K562 (cell line): ENCODE results near the gene PLAAT4. TPM values are rescaled to one million over a fixed set of nuclear protein-coding genes. Genes with fewer than 3 reads are reported as not detected.

Experiments used
- ATAC-seq: fragments of 200-7000 bp; cut with Tn5 transposase; 3 replicates; pipeline ENCODE4 v1.9.1; 2020; ENCODE audit warnings: moderate library complexity
- BruUV-seq: library from RNA; stranded (reverse); fragments of 400-500 nt; replicated peaks from 2 replicates; lab custom pipeline; 2021; lab: Mats Ljungman, UMichigan
- CTCF ChIA-PET: fragments of 300-600 bp; formaldehyde crosslinking; extraction: SDS; loops from one replicate; lab custom pipeline; 2021; ENCODE audit warnings: low intra/inter-chr PET ratio; lab: Yijun Ruan, JAX
- POLR2A ChIA-PET: fragments of 300-600, 350-650 bp; sonication (Branson Sonifier 250); formaldehyde crosslinking; extraction: SDS; loops from one replicate; lab custom pipeline; 2021; ENCODE audit warnings: antibody characterized with exemption, inconsistent platforms; lab: Yijun Ruan, JAX
- DNase-seq, 4 experiments: peaks; one replicate each; pipeline versions ENCODE4 v3.0.0 to v3.0.0-alpha.2; 2011 to 2018; ENCODE audit warnings: low spot score in 3 of 4, mixed read lengths in 3 of 4; ENCODE audit errors: extremely low read depth in 1 of 4
- FAIRE-seq: peaks from 2 replicates; lab custom pipeline; 2011; peaks lifted over from hg19 to GRCh38; lab: Jason Lieb, UNC
- H2AFZ ChIP-seq: 2 replicates; pipeline ENCODE4 v1.6.0; 2011; ENCODE audit warnings: low read depth, low read length, control low read depth, inconsistent platforms
- H3K27ac ChIP-seq: fragments of 200-600 bp; 3 replicates; pipeline ENCODE4 v1.8.0; 2011; ENCODE audit warnings: low read depth, mild to moderate bottlenecking, control low read depth, inconsistent platforms, low read length, moderate library complexity, mixed read lengths; ENCODE audit errors: extremely low read depth
- H3K27me3 ChIP-seq, 2 experiments: fragments of 300-600 bp in 1 of 2; 2 replicates in 1 of 2; 3 replicates in 1 of 2; pipeline versions ENCODE4 v1.6.0 to v1.8.0; 2011; ENCODE audit warnings: inconsistent platforms in 2 of 2, low read length in 2 of 2, mild to moderate bottlenecking in 1 of 2, mixed read lengths in 1 of 2, moderate library complexity in 1 of 2; ENCODE audit not compliant: control insufficient read depth in 2 of 2, insufficient read depth in 2 of 2
- H3K36me3 ChIP-seq: fragments of 300-600 bp; 3 replicates; pipeline ENCODE4 v1.8.0; 2011; ENCODE audit warnings: mild to moderate bottlenecking, low read length, inconsistent platforms; ENCODE audit not compliant: control insufficient read depth, insufficient read depth
- H3K4me1 ChIP-seq, 2 experiments: fragments of 200-600 bp in 1 of 2; replicated peaks in 1 of 2; 2 replicates in 1 of 2; 3 replicates in 1 of 2; pipeline versions ENCODE4 v1.5.1 to v1.8.0; 2011; ENCODE audit warnings: inconsistent platforms in 2 of 2, low read length in 2 of 2, mild to moderate bottlenecking in 1 of 2, mixed read lengths in 1 of 2, moderate library complexity in 1 of 2; ENCODE audit not compliant: control insufficient read depth in 2 of 2, insufficient read depth in 2 of 2
- H3K4me2 ChIP-seq: 2 replicates; pipeline ENCODE4 v1.6.1; 2011; ENCODE audit warnings: low read length, control low read depth, inconsistent platforms, mixed read lengths; ENCODE audit not compliant: insufficient read depth
- H3K4me3 ChIP-seq: fragments of 200-600 bp; sonication (generic), shearing (Covaris generic); 2 replicates; pipeline ENCODE4 v1.5.1; 2016; ENCODE audit warnings: control low read depth, inconsistent platforms
- H3K79me2 ChIP-seq: fragments of 200-600 bp; 3 replicates; pipeline ENCODE4 v1.8.0; 2011; ENCODE audit warnings: low read length, inconsistent platforms; ENCODE audit not compliant: control insufficient read depth, insufficient read depth
- H3K9ac ChIP-seq, 2 experiments: 2 replicates each; pipeline versions ENCODE4 v1.6.0 to v1.6.1; 2011; ENCODE audit warnings: low read depth in 2 of 2, low read length in 2 of 2, control low read depth in 1 of 2, inconsistent platforms in 1 of 2, mild to moderate bottlenecking in 1 of 2, mixed read lengths in 1 of 2; ENCODE audit not compliant: insufficient read depth in 1 of 2
- H3K9me1 ChIP-seq: one replicate; pipeline ENCODE4 v1.6.0; 2011; ENCODE audit warnings: inconsistent platforms, mild to moderate bottlenecking, low read length, moderate library complexity; ENCODE audit not compliant: control insufficient read depth, insufficient read depth
- H3K9me3 ChIP-seq: replicated peaks from 2 replicates; pipeline ENCODE4 v1.5.1; 2011; ENCODE audit warnings: low read depth, low read length, inconsistent platforms; ENCODE audit not compliant: control insufficient read depth, insufficient read depth
- H4K20me1 ChIP-seq: replicated peaks from 2 replicates; pipeline ENCODE4 v1.6.1; 2011; ENCODE audit warnings: low read length, inconsistent platforms, mixed read lengths; ENCODE audit not compliant: control insufficient read depth, insufficient read depth
- ASH1L ChIP-seq: fragments of 450-650 bp; IDR thresholded peaks from 2 replicates; pipeline ENCODE4 v1.6.1; 2018; ENCODE audit warnings: borderline replicate concordance, mild to moderate bottlenecking, low read depth; ENCODE audit not compliant: partially characterized antibody
- BRCA1 ChIP-seq, 2 experiments: fragments of 450-650 bp in 1 of 2; sonication (generic) in 1 of 2; formaldehyde crosslinking in 1 of 2; IDR thresholded peaks; 2 replicates each; pipeline versions ENCODE4 v1.5.0 to v1.6.1; 2017 to 2020; ENCODE audit warnings: mild to moderate bottlenecking in 1 of 2, missing genetic modification reagents in 1 of 2
- CBFA2T3 ChIP-seq: fragments of 450-650 bp; IDR thresholded peaks from 2 replicates; pipeline ENCODE4 v1.6.1; 2017
- CHCHD3 ChIP-seq: fragments of 250-450 bp; sonication (Bioruptor Pico); IDR thresholded peaks from 2 replicates; pipeline ENCODE4 v2.1.2; 2022; ENCODE audit warnings: mild to moderate bottlenecking
- CSDE1 ChIP-seq, 2 experiments: fragments of 450-650 bp; IDR thresholded peaks; 2 replicates each; pipeline ENCODE4 v1.6.1; 2016; ENCODE audit warnings: mild to moderate bottlenecking in 1 of 2
- FOXJ3 ChIP-seq: sonication (generic); formaldehyde crosslinking; IDR thresholded peaks from 2 replicates; pipeline ENCODE4 v1.4.0; 2020; ENCODE audit warnings: mild to moderate bottlenecking, missing genetic modification reagents
- HMG20B ChIP-seq: fragments of 250-450 bp; sonication (Bioruptor Pico); IDR thresholded peaks from 2 replicates; pipeline ENCODE4 v1.5.0; 2021; ENCODE audit warnings: mild to moderate bottlenecking
- ILF3 ChIP-seq: fragments of 450-650 bp; IDR thresholded peaks from 2 replicates; pipeline ENCODE4 v1.6.1; 2018; ENCODE audit warnings: antibody characterized with exemption, mild to moderate bottlenecking, moderate library complexity, borderline replicate concordance
- NR2C1 ChIP-seq, 2 experiments: fragments of 450-650 bp; IDR thresholded peaks; 2 replicates each; pipeline ENCODE4 v1.6.1; 2017; ENCODE audit warnings: mild to moderate bottlenecking in 2 of 2, antibody characterized with exemption in 1 of 2, inconsistent platforms in 1 of 2, missing compliant biosample characterization in 1 of 2, missing genetic modification characterization in 1 of 2
- NRF1 ChIP-seq, 2 experiments: fragments of 450-650 bp; IDR thresholded peaks in 1 of 2; conservative IDR thresholded peaks in 1 of 2; 2 replicates each; pipeline ENCODE4 v1.6.1; 2014; ENCODE audit warnings: mild to moderate bottlenecking in 2 of 2
- PML ChIP-seq: IDR thresholded peaks from 2 replicates; pipeline ENCODE4 v1.6.1; 2012; ENCODE audit warnings: low read length, inconsistent platforms
- POLR2A ChIP-seq: fragments of 450-650 bp; conservative IDR thresholded peaks from 2 replicates; pipeline ENCODE4 v1.6.1; 2016
- SETDB1 ChIP-seq: IDR thresholded peaks from one replicate; pipeline ENCODE4 v1.6.1; 2012; ENCODE audit warnings: low read length, control low read depth, inconsistent platforms
- SREBF2 ChIP-seq: sonication (generic); formaldehyde crosslinking; IDR thresholded peaks from 2 replicates; pipeline ENCODE4 v1.4.0; 2020; ENCODE audit warnings: mild to moderate bottlenecking, missing genetic modification reagents
- TCF7L2 ChIP-seq: fragments of 150-350 bp; IDR thresholded peaks from 2 replicates; pipeline ENCODE4 v1.6.1; 2016; ENCODE audit warnings: low read depth, mild to moderate bottlenecking, low read length, moderate library complexity
- TOE1 ChIP-seq, 2 experiments: fragments of 450-650 bp in 1 of 2; sonication (generic) in 1 of 2; formaldehyde crosslinking in 1 of 2; IDR thresholded peaks; 2 replicates each; pipeline versions ENCODE4 v1.7.1 to v1.8.0; 2016 to 2022; ENCODE audit warnings: borderline replicate concordance in 2 of 2, mild to moderate bottlenecking in 2 of 2, antibody characterized with exemption in 1 of 2, inconsistent platforms in 1 of 2, low read depth in 1 of 2, missing genetic modification reagents in 1 of 2, moderate library complexity in 1 of 2
- TSC22D4 ChIP-seq: fragments of 450-650 bp; IDR thresholded peaks from 2 replicates; pipeline ENCODE4 v1.6.1; 2016; ENCODE audit warnings: missing genetic modification characterization, missing biosample characterization, control low read depth
- ZNF316 ChIP-seq: fragments of 450-650 bp; IDR thresholded peaks from 2 replicates; pipeline ENCODE4 v1.6.1; 2016
- ZNF384 ChIP-seq: IDR thresholded peaks from 2 replicates; pipeline ENCODE4 v1.6.1; 2012; ENCODE audit warnings: low read depth, low read length, improper control_type of control experiment
- ZNF668 ChIP-seq: fragments of 250-450 bp; sonication (Bioruptor Pico); IDR thresholded peaks from 2 replicates; pipeline ENCODE4 v1.8.0; 2022; ENCODE audit warnings: mild to moderate bottlenecking, inconsistent platforms
- ZNF707 ChIP-seq: fragments of 250-450 bp; sonication (Bioruptor Pico); conservative IDR thresholded peaks from 2 replicates; pipeline ENCODE4 v1.8.0; 2022; ENCODE audit warnings: inconsistent platforms, mild to moderate bottlenecking, moderate library complexity
- WGBS: fragments of 100-300 bp; shearing (Covaris generic); methylation state at CpG from one replicate; pipeline ENCODE4 v1.1.6; 2016; ENCODE audit warnings: low coverage, mixed read lengths; ENCODE audit not compliant: insufficient coverage; ENCODE audit errors: missing lambda C conversion rate; 5-methylcytosine and 5-hydroxymethylcytosine counted together
- in situ Hi-C: fragments of 300-500 bp; cut with MboI; formaldehyde crosslinking; loops from 4 replicates; pipeline ENCODE4 v1.15.0; 2018; ENCODE audit warnings: inconsistent platforms, mixed read lengths
- intact Hi-C: fragments of 100-400 bp; cut with micrococcal nuclease; formaldehyde crosslinking; loops from 2 replicates; pipeline ENCODE4 v1.14.2; 2022
- polyA plus RNA-seq, 8 experiments: library from polyadenylated mRNA; depleted of rRNA in 4 of 8; stranded (reverse) in 5 of 8; unstranded in 3 of 8; fragments of >200 nt; fragmentation: Nextera tagmentation in 2 of 8; fragmentation: Illumina TruSeq in 1 of 8; extraction: Ambion mirVana in 2 of 8; extraction: Trizol in 1 of 8; gene quantifications; 2 replicates each; pipeline versions ENCODE4 v1.2.1 to v1.2.3, GENCODE V29; 2011 to 2014; ENCODE audit warnings: inconsistent platforms in 1 of 8, missing spikeins in 1 of 8
- total RNA-seq, 7 experiments: library from RNA; depleted of rRNA in 6 of 7; stranded (reverse); fragments of >200 nt in 6 of 7; fragmentation: Illumina TruSeq in 2 of 7; extraction: Trizol in 2 of 7; gene quantifications; 2 replicates each; pipeline versions ENCODE4 v1.2.1 to v1.2.3, GENCODE V29; 2011 to 2021; ENCODE audit warnings: low replicate concordance in 1 of 7
- TF ChIP-seq, protein P1 (sequence below): sonication (generic); formaldehyde crosslinking; IDR thresholded peaks from 2 replicates; pipeline ENCODE4 v1.8.0; 2022; ENCODE audit warnings: mild to moderate bottlenecking, low read depth, missing genetic modification reagents
- TF ChIP-seq, protein P2 (sequence below): fragments of 250-450 bp; sonication (Bioruptor Pico); IDR thresholded peaks from 2 replicates; pipeline ENCODE4 v1.5.0; 2020; ENCODE audit warnings: mild to moderate bottlenecking, borderline replicate concordance

Gene PLAAT4
- total and polyA plus RNA-seq, 9 of the 15 experiments (the other 6 are each of a cell fraction or from before 2014, with no cell fraction given), result 0.54 to 3.0 (median 1.3) TPM; not detected in 1

DNA sequence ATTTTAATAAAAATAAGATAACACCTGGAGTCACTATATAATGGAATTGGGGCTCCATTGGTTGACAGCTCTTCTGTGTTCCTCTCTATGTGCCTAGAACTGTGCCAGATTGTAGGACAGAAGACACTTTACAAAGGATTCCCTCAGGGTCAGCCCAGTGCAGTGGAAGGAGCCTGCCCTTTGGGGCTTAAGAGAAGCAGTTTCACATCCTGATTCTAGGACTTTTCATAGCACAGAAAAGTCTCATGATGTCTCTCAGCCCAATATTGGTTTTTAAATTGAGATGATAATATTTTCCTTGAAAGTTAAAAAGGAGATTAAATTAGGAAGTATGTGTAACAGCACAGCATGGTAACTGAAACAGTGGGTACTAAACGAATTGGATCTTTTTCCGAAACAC lies 7.1 kb downstream of the PLAAT4 start:
- POLR2A ChIA-PET, result interaction anchor here (0.6 to 0.8 kb wide), 2 partner anchors 26 to 357 kb away, joined by 3 to 4 read pairs; no protein-coding TSS in a partner anchor

DNA sequence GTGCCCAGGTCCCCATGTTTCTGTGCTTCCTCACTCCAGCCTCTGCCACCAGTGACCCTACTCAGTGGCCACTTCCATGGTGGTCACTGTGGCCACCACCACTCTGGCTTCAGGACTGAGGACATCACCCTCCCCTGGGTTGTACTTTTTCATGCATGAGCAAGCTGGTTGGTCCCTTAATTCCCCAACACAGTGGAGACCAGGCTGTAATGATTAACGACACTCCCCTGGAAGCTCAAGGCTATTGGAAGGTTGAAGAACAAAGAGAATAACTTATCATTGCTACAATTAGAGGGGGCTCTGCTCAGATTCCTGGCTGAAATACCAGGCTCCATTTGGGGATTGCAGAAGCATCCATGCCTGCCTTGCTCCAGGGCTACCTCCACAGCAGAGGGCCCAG lies 10.5 kb downstream of the PLAAT4 start:
- WGBS, result 0% methylated on average over 1 of the region's 1 CpG
- Histone ChIP-seq H3K4me3 (no peak overlapping the region), H3K9me3 (no peaks in the 10 kb centered on the region), H4K20me1 (no peaks in the 10 kb centered on the region), H3K79me2 (no peaks in the 10 kb centered on the region), H3K4me1 (no peaks in the 10 kb centered on the region; a peak in 1 of 5 replicates), H3K36me3 (no peaks in the 10 kb centered on the region), H3K9ac (peak overlapping the region in 1 of 2 experiments; percentile 4; a peak in 1 of 4 replicates), H3K9me1 (no peaks in the 10 kb centered on the region), H2AFZ (no peak overlapping the region), H3K4me2 (no peak overlapping the region), H3K27ac (no peak overlapping the region), H3K27me3 (peaks cover 0 to 5% of the 10 kb centered on the region in 2 experiments; a peak in 2 of 5 replicates)
- ATAC-seq (no peak), DNase-seq (no peak), FAIRE-seq (no peak)
- CTCF ChIA-PET, result no interaction called here
- intact Hi-C loops, result no loop called here
- in situ Hi-C loops, result no loop called here
- POLR2A ChIA-PET, result interaction anchor here (1.0 to 1.2 kb wide), 2 partner anchors 10 to 16 kb away, joined by 3 to 7 read pairs; partner anchors contain the start of genes PLAAT2 and PLAAT4
- no TSS peak for BruUV-seq
- TF ChIP-seq CSDE1 (IDR thresholded peaks at IDR 0.05), result no peak
- no peak for TF ChIP-seq NR2C1 (IDR thresholded peaks at IDR 0.05)
- no peak for TF ChIP-seq NR2C1 (tag; IDR thresholded peaks at IDR 0.05)
- TF ChIP-seq, protein P1, sequence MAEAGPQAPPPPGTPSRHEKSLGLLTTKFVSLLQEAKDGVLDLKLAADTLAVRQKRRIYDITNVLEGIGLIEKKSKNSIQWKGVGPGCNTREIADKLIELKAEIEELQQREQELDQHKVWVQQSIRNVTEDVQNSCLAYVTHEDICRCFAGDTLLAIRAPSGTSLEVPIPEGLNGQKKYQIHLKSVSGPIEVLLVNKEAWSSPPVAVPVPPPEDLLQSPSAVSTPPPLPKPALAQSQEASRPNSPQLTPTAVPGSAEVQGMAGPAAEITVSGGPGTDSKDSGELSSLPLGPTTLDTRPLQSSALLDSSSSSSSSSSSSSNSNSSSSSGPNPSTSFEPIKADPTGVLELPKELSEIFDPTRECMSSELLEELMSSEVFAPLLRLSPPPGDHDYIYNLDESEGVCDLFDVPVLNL, result no peak
- TF ChIP-seq ZNF707 (CRISPR knock-in tag), result no peak
- TF ChIP-seq BRCA1 (IDR thresholded peaks at IDR 0.05), result no peak
- TF ChIP-seq BRCA1 (CRISPR knock-in tag; IDR thresholded peaks at IDR 0.05), result no peak
- TF ChIP-seq SETDB1, result no peak
- TF ChIP-seq CBFA2T3, result no peak
- TF ChIP-seq, protein P2, sequence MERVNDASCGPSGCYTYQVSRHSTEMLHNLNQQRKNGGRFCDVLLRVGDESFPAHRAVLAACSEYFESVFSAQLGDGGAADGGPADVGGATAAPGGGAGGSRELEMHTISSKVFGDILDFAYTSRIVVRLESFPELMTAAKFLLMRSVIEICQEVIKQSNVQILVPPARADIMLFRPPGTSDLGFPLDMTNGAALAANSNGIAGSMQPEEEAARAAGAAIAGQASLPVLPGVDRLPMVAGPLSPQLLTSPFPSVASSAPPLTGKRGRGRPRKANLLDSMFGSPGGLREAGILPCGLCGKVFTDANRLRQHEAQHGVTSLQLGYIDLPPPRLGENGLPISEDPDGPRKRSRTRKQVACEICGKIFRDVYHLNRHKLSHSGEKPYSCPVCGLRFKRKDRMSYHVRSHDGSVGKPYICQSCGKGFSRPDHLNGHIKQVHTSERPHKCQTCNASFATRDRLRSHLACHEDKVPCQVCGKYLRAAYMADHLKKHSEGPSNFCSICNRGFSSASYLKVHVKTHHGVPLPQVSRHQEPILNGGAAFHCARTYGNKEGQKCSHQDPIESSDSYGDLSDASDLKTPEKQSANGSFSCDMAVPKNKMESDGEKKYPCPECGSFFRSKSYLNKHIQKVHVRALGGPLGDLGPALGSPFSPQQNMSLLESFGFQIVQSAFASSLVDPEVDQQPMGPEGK (CRISPR knock-in tag), result no peak

More for the DNA sequence above, 7.1 kb downstream of the PLAAT4 start:
- DNase-seq (no peak), ATAC-seq (no peak), FAIRE-seq (no peak)
- Histone ChIP-seq H3K9ac (no peak overlapping the region), H3K27me3 (peaks cover 0 to 5% of the 10 kb centered on the region in 2 experiments; a peak in 2 of 5 replicates), H4K20me1 (no peaks in the 10 kb centered on the region), H3K4me1 (no peaks in the 10 kb centered on the region; a peak in 1 of 5 replicates), H3K9me1 (no peaks in the 10 kb centered on the region), H2AFZ (no peak overlapping the region), H3K4me3 (no peak overlapping the region), H3K27ac (no peak overlapping the region), H3K4me2 (no peak overlapping the region), H3K9me3 (no peaks in the 10 kb centered on the region), H3K79me2 (no peaks in the 10 kb centered on the region), H3K36me3 (no peaks in the 10 kb centered on the region)
- intact Hi-C loops (no loop called here), in situ Hi-C loops (no loop called here)
- no TSS peak for BruUV-seq
- TF ChIP-seq HMG20B (no peak), NRF1 (conservative IDR thresholded peaks at IDR 0.05 in 1 of 2, IDR thresholded peaks at IDR 0.05 in 1 of 2) (no peak), ILF3 (no peak), ZNF316 (no peak), SREBF2 (CRISPR knock-in tag) (no peak), POLR2A (no peak), TCF7L2 (no peak), TSC22D4 (tag) (no peak), ASH1L (no peak), FOXJ3 (CRISPR knock-in tag) (no peak), ZNF668 (CRISPR knock-in tag) (no peak), CHCHD3 (CRISPR knock-in tag) (no peak), TOE1 (IDR thresholded peaks at IDR 0.05; ENCODE audit: borderline replicate concordance) (no peak), TOE1 (CRISPR knock-in tag; IDR thresholded peaks at IDR 0.05; ENCODE audit: borderline replicate concordance, low read depth) (no peak), PML (no peak), ZNF384 (no peak)
- CTCF ChIA-PET, result no interaction called here
- 17% methylated on average over 2 of the region's 2 CpGs for WGBS
